NCI-H128 (cell line): ENCODE measurements around the gene POLQ.
"Not testable (repeated sequence)": the region's sequence is repeated elsewhere in the genome, so short reads cannot be mapped to it uniquely, and the experiment has no call there.

ENCODE experiments used
- DNase-seq: peaks from one replicate; lab custom pipeline; 2025; ENCODE audit not compliant: unreplicated experiment; lab: John Stamatoyannopoulos, UW

Gene POLQ

GRCh38 chr3:121514496-121514895, 31.3 kb downstream of the POLQ start:
- DNase-seq, result no peak

- no peak for DNase-seq
Observed at GRCh38 chr3:121508389-121508788, 37.4 kb downstream of the POLQ start.

GRCh38 chr3:121505256-121505655, 40.5 kb downstream of the POLQ start:
- no peak for DNase-seq

- no peak for DNase-seq
Observed at GRCh38 chr3:121504618-121505017, 41.2 kb downstream of the POLQ start.

GRCh38 chr3:121496786-121497185, 49.0 kb downstream of the POLQ start:
- DNase-seq, result no peak

GRCh38 chr3:121493431-121493830, 52.4 kb downstream of the POLQ start:
- DNase-seq, result no peak

GRCh38 chr3:121491683-121492320, 54.0 kb downstream of the POLQ start:
- no peak for DNase-seq

- DNase-seq, result no peak
Observed at GRCh38 chr3:121490161-121490560, 55.6 kb downstream of the POLQ start.

GRCh38 chr3:121488628-121489027, 57.2 kb downstream of the POLQ start:
- no peak for DNase-seq

GRCh38 chr3:121483290-121483689, 62.5 kb downstream of the POLQ start:
- no peak for DNase-seq

- DNase-seq, result no peak
Observed at GRCh38 chr3:121482660-121483059, 63.1 kb downstream of the POLQ start.

- no peak for DNase-seq
Observed at GRCh38 chr3:121481106-121481880, 64.5 kb downstream of the POLQ start.

- no peak for DNase-seq
Observed at GRCh38 chr3:121477589-121477988, 68.2 kb downstream of the POLQ start.

GRCh38 chr3:121473001-121473400, 72.8 kb downstream of the POLQ start:
- no peak for DNase-seq

- DNase-seq, result no peak
Observed at GRCh38 chr3:121467085-121467484, 78.7 kb downstream of the POLQ start.

GRCh38 chr3:121463745-121464144, 82.0 kb downstream of the POLQ start:
- DNase-seq, result no peak

GRCh38 chr3:121462565-121462964, 83.2 kb downstream of the POLQ start:
- no peak for DNase-seq

- not testable (repeated sequence) for DNase-seq
Observed at GRCh38 chr3:121451752-121452151, 94.0 kb downstream of the POLQ start.

- no peak for DNase-seq
Observed at GRCh38 chr3:121443456-121443855, 102.3 kb downstream of the POLQ start.

GRCh38 chr3:121436641-121437040, 109.1 kb downstream of the POLQ start:
- DNase-seq, result no peak

GRCh38 chr3:121436074-121436473, 109.7 kb downstream of the POLQ start:
- DNase-seq, result no peak

- DNase-seq, result no peak
Observed at GRCh38 chr3:121431726-121432517, 113.9 kb downstream of the POLQ start.
